Lung (tissue), 12 donors: ENCODE data around the gene PRM2. TPM values are rescaled to one million over a fixed set of nuclear protein-coding genes. Genes with fewer than 3 reads are reported as not detected.
A peak's percentile ranks its signal among the peaks of the same experiment; 100 is the strongest.
"Not testable (repeated sequence)": the region's sequence is repeated elsewhere in the genome, so short reads cannot be mapped to it uniquely, and the experiment has no call there.

Experiments
- ATAC-seq: fragments of 200-7000 bp; cut with Tn5 transposase; one replicate; pipeline ENCODE4 v1.9.1; 2020; ENCODE audit warnings: moderate number of reproducible peaks; ENCODE audit not compliant: insufficient read depth, low FRiP score
- DNase-seq, 3 donors: peaks; one replicate each; pipeline ENCODE4 v3.0.0-alpha.2; 2013 to 2017
- H3K27ac ChIP-seq, 2 donors: one replicate each; pipeline ENCODE4 v1.5.1; 2013; ENCODE audit warnings: mild to moderate bottlenecking in 2 of 2, moderate library complexity in 2 of 2, control low read depth in 1 of 2, inconsistent platforms in 1 of 2, low read depth in 1 of 2, low read length in 1 of 2
- H3K27me3 ChIP-seq, 3 donors: one replicate each; pipeline ENCODE4 v1.5.1; 2013; ENCODE audit warnings: low read length in 2 of 3; ENCODE audit not compliant: control insufficient read depth in 3 of 3, insufficient read depth in 3 of 3
- H3K36me3 ChIP-seq, 4 donors: one replicate each; pipeline ENCODE4 v1.5.1; 2013; ENCODE audit warnings: low read length in 4 of 4, mild to moderate bottlenecking in 1 of 4, moderate library complexity in 1 of 4; ENCODE audit not compliant: control insufficient read depth in 4 of 4, insufficient read depth in 4 of 4
- H3K4me1 ChIP-seq, 5 donors: one replicate each; pipeline ENCODE4 v1.5.1; 2013; ENCODE audit warnings: low read length in 5 of 5, mild to moderate bottlenecking in 2 of 5, moderate library complexity in 1 of 5; ENCODE audit not compliant: control insufficient read depth in 5 of 5, insufficient read depth in 5 of 5
- H3K4me3 ChIP-seq: one replicate; pipeline ENCODE4 v1.5.1; 2013; ENCODE audit warnings: mild to moderate bottlenecking, control low read depth, moderate library complexity
- H3K9ac ChIP-seq, 2 donors: one replicate each; pipeline ENCODE4 v1.5.1; 2013; ENCODE audit warnings: low read length in 2 of 2, control low read depth in 1 of 2; ENCODE audit not compliant: insufficient read depth in 1 of 2
- H3K9me3 ChIP-seq, 4 donors: one replicate each; pipeline ENCODE4 v1.5.1; 2013; ENCODE audit warnings: low read length in 3 of 4, mild to moderate bottlenecking in 1 of 4, moderate library complexity in 1 of 4; ENCODE audit not compliant: control insufficient read depth in 4 of 4, insufficient read depth in 3 of 4
- CTCF ChIP-seq: IDR thresholded peaks from 2 replicates; pipeline ENCODE4 v1.5.1; 2012; ENCODE audit warnings: mild to moderate bottlenecking; ENCODE audit errors: control extremely low read depth, extremely low read depth
- WGBS, 2 donors: extraction: QIAGEN DNeasy Blood & Tissue Kit; methylation state at CpG; one replicate each; pipeline ENCODE4 v1.1.7; 2013; 5-methylcytosine and 5-hydroxymethylcytosine counted together
- polyA plus RNA-seq, 2 donors: library from polyadenylated mRNA; stranded (reverse); fragments of 200-250 nt; gene quantifications; one replicate each; pipeline ENCODE4 v1.2.1, GENCODE V29; 2013
- total RNA-seq, 2 donors: library from RNA; depleted of rRNA in 1 of 2; stranded (reverse); fragments of >200 nt in 1 of 2; gene quantifications; one replicate each; pipeline ENCODE4 v1.2.1, GENCODE V29; 2014 to 2021
- donor health status: control.
- donor health status: control.
- donor health status: Bipolar disorder and iron deficiency.
- donor health status: healthy.
- donor health status: DM: yes; HTN: yes; CAD: no.

The PRM2 gene
- total and polyA plus RNA-seq, 4 donors, result not detected

DNA sequence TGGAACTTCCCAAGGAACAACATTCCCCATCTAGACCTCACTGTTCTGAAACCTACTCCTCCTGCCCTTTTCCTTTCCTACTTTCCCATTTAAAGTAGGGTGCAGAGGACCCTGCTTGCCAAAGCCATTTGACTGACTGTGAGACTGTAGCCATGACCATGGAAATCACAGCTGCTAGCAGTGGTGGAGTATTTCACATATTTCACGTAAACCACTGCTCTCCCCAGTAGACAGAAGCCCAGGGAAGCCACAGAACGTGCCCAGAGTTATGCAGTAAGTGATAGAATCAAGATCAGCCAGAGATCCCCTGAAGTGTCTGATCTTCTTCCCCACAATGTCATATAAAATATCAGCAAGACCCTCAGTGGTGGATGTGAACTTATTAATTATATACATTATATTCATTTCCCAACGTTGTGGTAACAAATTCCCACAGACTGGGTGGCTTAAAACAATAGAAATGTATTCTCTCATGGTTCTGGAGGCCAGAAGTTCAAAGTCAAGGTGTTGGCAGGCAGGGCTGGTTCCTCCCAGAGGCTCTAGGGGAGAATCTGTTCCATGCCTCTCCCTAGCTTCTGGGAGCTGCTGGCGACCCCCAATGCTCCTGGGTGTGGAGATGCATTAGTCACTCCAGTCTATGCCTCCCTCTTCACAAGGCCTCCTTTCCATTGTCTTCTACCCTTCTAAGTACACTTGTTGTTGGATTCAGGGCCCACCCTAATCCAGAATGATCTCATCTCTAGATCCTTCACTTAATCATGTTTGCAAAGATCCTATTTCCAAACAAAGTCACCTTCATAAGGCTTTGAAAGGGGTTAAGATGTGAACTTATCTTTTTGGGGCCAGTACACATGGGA lies 25.6 kb upstream of the PRM2 start:
- DNase-seq, result no peak

GRCh38 chr16:11300560-11300892 lies 24.2 kb upstream of the PRM2 start:
- 92 to 94% methylated on average over 7 of the region's 7 CpGs for WGBS, 2 donors
- H3K36me3 ChIP-seq, result no peaks in the 10 kb centered on the region
- H3K9ac ChIP-seq, result no peak overlapping the region
- ATAC-seq, result no peak
- H3K27ac ChIP-seq, result no peak overlapping the region
- H3K9me3 ChIP-seq, result no peaks in the 10 kb centered on the region
- H3K4me1 ChIP-seq, result peaks cover 3 to 22% (median 6%) of the 10 kb centered on the region in 5 donors
- no peak for TF ChIP-seq CTCF
- no peak overlapping the region for H3K4me3 ChIP-seq
- H3K27me3 ChIP-seq, result no peaks in the 10 kb centered on the region
- no peak for DNase-seq

More for the DNA sequence above, 25.6 kb upstream of the PRM2 start:
- H3K4me3 ChIP-seq, result no peak overlapping the region
- H3K27ac ChIP-seq, result peak overlapping the region in 1 of 2 donors; percentile 15
- H3K27me3 ChIP-seq, result no peaks in the 10 kb centered on the region
- TF ChIP-seq CTCF, result no peak
- no peak overlapping the region for H3K9ac ChIP-seq
- H3K4me1 ChIP-seq, result peaks cover 3 to 16% (median 7%) of the 10 kb centered on the region in 5 donors
- no peak for ATAC-seq
- no peaks in the 10 kb centered on the region for H3K36me3 ChIP-seq
- WGBS, 2 donors, result 66 to 76% methylated on average over 4 of the region's 4 CpGs
- H3K9me3 ChIP-seq, result no peaks in the 10 kb centered on the region

GRCh38 chr16:11299865-11300559 lies 23.7 kb upstream of the PRM2 start:
- H3K36me3 ChIP-seq, result no peaks in the 10 kb centered on the region
- H3K4me3 ChIP-seq, result no peak overlapping the region
- peaks cover 3 to 22% (median 6%) of the 10 kb centered on the region in 5 donors for H3K4me1 ChIP-seq
- no peak overlapping the region for H3K27ac ChIP-seq
- WGBS, 2 donors, result 81 to 90% methylated on average over 6 of the region's 6 CpGs
- no peak for TF ChIP-seq CTCF
- ATAC-seq, result no peak
- H3K27me3 ChIP-seq, result no peaks in the 10 kb centered on the region
- no peaks in the 10 kb centered on the region for H3K9me3 ChIP-seq
- no peak overlapping the region for H3K9ac ChIP-seq
- no peak for DNase-seq

DNA sequence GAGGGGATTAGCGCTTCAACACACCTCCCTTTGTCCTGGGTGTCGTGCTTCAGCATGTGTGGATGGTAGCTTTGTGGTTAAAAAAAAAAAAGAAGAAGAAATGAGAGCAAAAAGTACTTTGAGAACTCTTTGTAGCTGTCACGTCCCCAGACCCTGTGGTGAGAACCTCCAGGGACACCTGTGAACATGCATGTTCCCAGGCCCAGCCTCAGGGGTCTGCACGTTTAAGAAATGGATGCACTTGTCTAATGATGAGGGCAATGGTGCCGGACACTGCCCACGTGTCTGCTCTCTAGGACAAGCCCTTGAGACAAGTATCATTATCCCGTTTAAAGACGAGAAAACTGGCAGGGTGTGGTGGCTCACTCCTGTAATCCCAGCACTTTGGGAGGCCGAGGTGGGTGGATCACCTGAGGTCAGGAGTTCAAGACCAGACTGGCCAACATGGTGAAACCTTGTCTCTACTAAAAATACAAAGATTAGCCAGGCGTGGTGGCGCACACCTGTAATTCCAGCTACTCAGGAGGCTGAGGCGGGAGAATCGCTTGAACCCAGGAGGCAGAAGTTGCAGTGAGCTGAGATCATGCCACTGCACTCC lies 22.8 kb upstream of the PRM2 start:
- H3K4me1 ChIP-seq, result peaks cover 3 to 22% (median 6%) of the 10 kb centered on the region in 5 donors
- DNase-seq, H3K27ac ChIP-seq, H3K9me3 ChIP-seq, H3K27me3 ChIP-seq, ATAC-seq, H3K4me3 ChIP-seq, H3K36me3 ChIP-seq, H3K9ac ChIP-seq: not testable (repeated sequence)
- WGBS, 2 donors, result 76 to 79% methylated on average over 13 of the region's 13 CpGs
